CD14-positive monocyte (primary cell): ENCODE measurements around the gene MPDZ. TPM values are rescaled to one million over a fixed set of nuclear protein-coding genes. Genes with fewer than 3 reads are reported as not detected.

Experiments
- DNase-seq, 3 donors: peaks; one replicate each; pipeline ENCODE4 v3.0.0-alpha.2; 2011 to 2022
- H2AFZ ChIP-seq: 2 replicates; pipeline ENCODE4 v1.6.0; 2012; ENCODE audit warnings: mild to moderate bottlenecking, low read depth, low read length, inconsistent platforms; ENCODE audit not compliant: insufficient read depth, poor library complexity, severe bottlenecking
- H3K27ac ChIP-seq, 2 donors: 1 replicate in 1 of 2; 2 replicates in 1 of 2; pipeline ENCODE4 v1.5.1; 2012 to 2013; ENCODE audit warnings: low read length in 2 of 2, control low read depth in 1 of 2, inconsistent platforms in 1 of 2, low read depth in 1 of 2, mild to moderate bottlenecking in 1 of 2
- H3K27me3 ChIP-seq, 2 donors: one replicate each; pipeline versions ENCODE4 v1.6.0 to v1.6.1; 2011 to 2013; ENCODE audit warnings: low read length in 2 of 2; ENCODE audit not compliant: control insufficient read depth in 2 of 2, insufficient read depth in 2 of 2
- H3K36me3 ChIP-seq, 2 donors: replicated peaks in 1 of 2; 1 replicate in 1 of 2; 2 replicates in 1 of 2; pipeline versions ENCODE4 v1.5.1 to v1.6.1; 2012 to 2013; ENCODE audit warnings: low read length in 2 of 2, control low read depth in 1 of 2, inconsistent platforms in 1 of 2, mild to moderate bottlenecking in 1 of 2; ENCODE audit not compliant: insufficient read depth in 2 of 2, control insufficient read depth in 1 of 2
- H3K4me1 ChIP-seq, 2 donors: 1 replicate in 1 of 2; 2 replicates in 1 of 2; pipeline versions ENCODE4 v1.5.1 to v1.6.1; 2012 to 2013; ENCODE audit warnings: low read length in 2 of 2, control low read depth in 1 of 2, inconsistent platforms in 1 of 2, mild to moderate bottlenecking in 1 of 2, moderate library complexity in 1 of 2; ENCODE audit not compliant: insufficient read depth in 2 of 2, control insufficient read depth in 1 of 2
- H3K4me2 ChIP-seq: replicated peaks from 2 replicates; pipeline ENCODE3; 2012; ENCODE audit warnings: low read length, moderate library complexity, mild to moderate bottlenecking; ENCODE audit not compliant: poor library complexity, severe bottlenecking; ENCODE audit errors: extremely low read depth
- H3K4me3 ChIP-seq, 3 experiments: fragments of 200-600 bp in 1 of 3; sonication (generic) in 1 of 3; replicated peaks in 1 of 3; 1 replicate in 2 of 3; 2 replicates in 1 of 3; pipeline ENCODE4 v1.5.1; 2011 to 2013; ENCODE audit warnings: low read length in 3 of 3, mild to moderate bottlenecking in 3 of 3, control low read depth in 2 of 3, low read depth in 2 of 3, inconsistent platforms in 1 of 3, moderate library complexity in 1 of 3
- H3K79me2 ChIP-seq: 2 replicates; pipeline ENCODE4 v1.6.0; 2012; ENCODE audit warnings: mild to moderate bottlenecking, control low read depth, inconsistent platforms, low read length, moderate library complexity; ENCODE audit not compliant: insufficient read depth
- H3K9ac ChIP-seq: 2 replicates; pipeline ENCODE4 v1.6.0; 2017; ENCODE audit warnings: low read length, mild to moderate bottlenecking; ENCODE audit not compliant: insufficient read depth, poor library complexity, severe bottlenecking
- H3K9me3 ChIP-seq, 2 donors: replicated peaks in 1 of 2; 1 replicate in 1 of 2; 2 replicates in 1 of 2; pipeline versions ENCODE4 v1.5.1 to v1.6.1; 2012 to 2013; ENCODE audit warnings: low read length in 2 of 2, control low read depth in 1 of 2; ENCODE audit not compliant: control insufficient read depth in 1 of 2, insufficient read depth in 1 of 2
- H4K20me1 ChIP-seq: 2 replicates; pipeline ENCODE4 v1.6.0; 2012; ENCODE audit warnings: mild to moderate bottlenecking, low read length, control low read depth, moderate library complexity; ENCODE audit not compliant: insufficient read depth
- H3K27ac Mint-ChIP-seq, 7 donors: one replicate each; pipeline ENCODE4 v1.8.0; 2020; ENCODE audit warnings: mild to moderate bottlenecking in 7 of 7, mixed read lengths in 7 of 7, moderate library complexity in 6 of 7, inconsistent platforms in 2 of 7
- H3K27me3 Mint-ChIP-seq, 3 donors: one replicate each; pipeline ENCODE4 v1.8.0; 2021 to 2022; ENCODE audit warnings: low read depth in 3 of 3, mild to moderate bottlenecking in 3 of 3, mixed read lengths in 3 of 3, moderate library complexity in 3 of 3, inconsistent platforms in 1 of 3
- H3K36me3 Mint-ChIP-seq, 2 donors: one replicate each; pipeline ENCODE4 v1.8.0; 2020; ENCODE audit warnings: mixed read lengths in 2 of 2, inconsistent platforms in 1 of 2, mild to moderate bottlenecking in 1 of 2
- H3K4me1 Mint-ChIP-seq: one replicate; pipeline ENCODE4 v1.8.0; 2020; ENCODE audit warnings: mild to moderate bottlenecking, mixed read lengths
- H3K4me3 Mint-ChIP-seq, 2 donors: one replicate each; pipeline ENCODE4 v1.8.0; 2020; ENCODE audit warnings: mild to moderate bottlenecking in 2 of 2, mixed read lengths in 2 of 2, moderate library complexity in 1 of 2
- H3K9me3 Mint-ChIP-seq, 7 donors: one replicate each; pipeline ENCODE4 v1.8.0; 2020 to 2022; ENCODE audit warnings: mixed read lengths in 7 of 7, mild to moderate bottlenecking in 6 of 7, moderate library complexity in 6 of 7, inconsistent platforms in 2 of 7
- WGBS: methylation state at CpG from one replicate; pipeline ENCODE4 v1.1.5; 2013; ENCODE audit warnings: missing lambda C conversion rate; ENCODE audit not compliant: insufficient coverage; 5-methylcytosine and 5-hydroxymethylcytosine counted together
- intact Hi-C, 2 donors: fragments of 100-400 bp; cut with micrococcal nuclease; formaldehyde crosslinking; loops; one replicate each; pipeline versions ENCODE4 v1.15.0 to v1.15.1; 2023
- polyA plus RNA-seq, 3 donors: library from polyadenylated mRNA; depleted of rRNA in 1 of 3; unstranded in 2 of 3; stranded (reverse) in 1 of 3; fragments of 300-500 nt in 2 of 3; fragments of >200 nt in 1 of 3; fragmentation: Illumina TruSeq in 2 of 3; gene quantifications; 1 replicate in 2 of 3; 2 replicates in 1 of 3; pipeline ENCODE4 v1.2.3, GENCODE V29; 2012 to 2021
- TF ChIP-seq, protein P1 (sequence below): fragments of 200-600 bp; IDR thresholded peaks from one replicate; pipeline ENCODE4 v1.8.0; 2022; ENCODE audit warnings: antibody characterized with exemption, mild to moderate bottlenecking

MPDZ gene
- polyA plus RNA-seq, 3 donors, result not detected

DNA sequence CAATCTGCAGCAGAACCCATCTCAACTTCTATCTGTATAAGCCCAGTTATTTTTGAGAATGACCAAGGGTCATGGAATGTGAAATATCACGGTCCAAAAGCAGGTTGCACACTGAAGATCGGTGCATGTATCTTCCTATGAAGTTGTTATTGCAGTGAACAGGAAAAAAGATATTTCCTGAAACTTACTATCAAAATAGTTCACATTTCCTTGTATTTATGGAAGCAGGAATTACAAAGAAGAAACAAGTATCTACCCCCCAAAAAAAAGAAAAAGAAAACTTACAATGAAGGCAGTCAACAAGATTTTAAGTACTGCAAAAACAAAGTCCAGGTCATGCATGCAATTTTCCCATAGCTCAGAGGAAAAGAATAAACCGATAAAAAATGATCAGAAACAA, 70.0 kb downstream of the MPDZ start:
- Histone ChIP-seq H3K36me3 (no peaks in the 10 kb centered on the region), H3K9ac (no peak overlapping the region), H3K4me2 (no peak overlapping the region), H3K9me3 (no peaks in the 10 kb centered on the region), H3K4me1 (no peaks in the 10 kb centered on the region), H3K27ac (no peak overlapping the region), H3K4me3 (no peak overlapping the region), H4K20me1 (no peaks in the 10 kb centered on the region), H3K79me2 (no peaks in the 10 kb centered on the region), H3K27me3 (no peaks in the 10 kb centered on the region), H2AFZ (no peak overlapping the region)
- H3K27me3 Mint-ChIP-seq, result no peaks in the 10 kb centered on the region
- no CpG with 5 or more reads among the region's 3 CpGs for WGBS
- H3K36me3 Mint-ChIP-seq, result no peaks in the 10 kb centered on the region
- DNase-seq, result no peak
- H3K9me3 Mint-ChIP-seq, result no peaks in the 10 kb centered on the region
- no peaks in the 10 kb centered on the region for H3K4me1 Mint-ChIP-seq
- H3K4me3 Mint-ChIP-seq, result no peak overlapping the region
- no peak overlapping the region for H3K27ac Mint-ChIP-seq
- TF ChIP-seq, protein P1, sequence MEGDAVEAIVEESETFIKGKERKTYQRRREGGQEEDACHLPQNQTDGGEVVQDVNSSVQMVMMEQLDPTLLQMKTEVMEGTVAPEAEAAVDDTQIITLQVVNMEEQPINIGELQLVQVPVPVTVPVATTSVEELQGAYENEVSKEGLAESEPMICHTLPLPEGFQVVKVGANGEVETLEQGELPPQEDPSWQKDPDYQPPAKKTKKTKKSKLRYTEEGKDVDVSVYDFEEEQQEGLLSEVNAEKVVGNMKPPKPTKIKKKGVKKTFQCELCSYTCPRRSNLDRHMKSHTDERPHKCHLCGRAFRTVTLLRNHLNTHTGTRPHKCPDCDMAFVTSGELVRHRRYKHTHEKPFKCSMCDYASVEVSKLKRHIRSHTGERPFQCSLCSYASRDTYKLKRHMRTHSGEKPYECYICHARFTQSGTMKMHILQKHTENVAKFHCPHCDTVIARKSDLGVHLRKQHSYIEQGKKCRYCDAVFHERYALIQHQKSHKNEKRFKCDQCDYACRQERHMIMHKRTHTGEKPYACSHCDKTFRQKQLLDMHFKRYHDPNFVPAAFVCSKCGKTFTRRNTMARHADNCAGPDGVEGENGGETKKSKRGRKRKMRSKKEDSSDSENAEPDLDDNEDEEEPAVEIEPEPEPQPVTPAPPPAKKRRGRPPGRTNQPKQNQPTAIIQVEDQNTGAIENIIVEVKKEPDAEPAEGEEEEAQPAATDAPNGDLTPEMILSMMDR, result no peak
- intact Hi-C loops, result no loop called here

DNA sequence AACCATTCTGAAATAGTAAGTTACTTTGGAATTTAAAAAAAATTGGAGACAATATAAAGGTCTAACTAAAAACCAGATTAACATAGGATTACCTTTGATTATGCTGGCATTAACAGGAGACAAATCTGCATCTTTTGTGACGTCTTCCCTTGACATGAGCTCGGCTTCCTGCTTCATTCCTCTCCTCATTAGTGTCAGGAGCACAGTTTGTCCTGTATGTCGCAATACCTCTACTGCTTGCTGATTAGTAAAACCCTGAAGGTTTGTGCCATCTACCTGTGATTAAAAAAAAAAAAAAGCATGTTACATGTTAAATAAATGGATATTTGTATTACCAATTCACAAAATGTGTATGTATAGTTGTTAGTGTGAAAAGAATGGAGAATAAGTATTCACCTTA, 73.7 kb downstream of the MPDZ start:
- Histone ChIP-seq H3K36me3 (no peaks in the 10 kb centered on the region), H3K4me3 (no peak overlapping the region), H4K20me1 (no peaks in the 10 kb centered on the region), H3K9me3 (no peaks in the 10 kb centered on the region), H3K4me2 (no peak overlapping the region), H3K27me3 (no peaks in the 10 kb centered on the region), H2AFZ (no peak overlapping the region), H3K27ac (no peak overlapping the region), H3K9ac (no peak overlapping the region), H3K4me1 (no peaks in the 10 kb centered on the region), H3K79me2 (no peaks in the 10 kb centered on the region)
- Mint-ChIP-seq H3K27me3 (no peaks in the 10 kb centered on the region), H3K4me1 (no peaks in the 10 kb centered on the region), H3K9me3 (peaks cover 0 to 1% (median 0%) of the 10 kb centered on the region in 7 donors), H3K27ac (no peak overlapping the region), H3K36me3 (no peaks in the 10 kb centered on the region), H3K4me3 (no peak overlapping the region)
- intact Hi-C loops, result no loop called here
- TF ChIP-seq, protein P1, result no peak
- no peak for DNase-seq
- WGBS, result no CpG with 5 or more reads among the region's 3 CpGs
